GM23338 (cell line): ENCODE measurements around the gene CDKAL1. TPM values are rescaled to one million over a fixed set of nuclear protein-coding genes. Genes with fewer than 3 reads are reported as not detected.

Experiments
- ATAC-seq: fragments of 200-7000 bp; cut with Tn5 transposase; 3 replicates; pipeline ENCODE4 v1.9.1; 2020
- DNase-seq: peaks from one replicate; pipeline ENCODE4 v3.0.0-alpha.2; 2015; ENCODE audit warnings: low spot score
- H2AFZ ChIP-seq: fragments of 200-600 bp; sonication (generic); 2 replicates; pipeline ENCODE4 v1.8.0; 2016; ENCODE audit warnings: antibody characterized with exemption, mild to moderate bottlenecking, moderate library complexity
- H3F3A ChIP-seq: fragments of 200-600 bp; sonication (generic); replicated peaks from 2 replicates; pipeline ENCODE4 v1.8.0; 2017; ENCODE audit warnings: antibody characterized with exemption, mixed run types, low read depth
- H3K27ac ChIP-seq: fragments of 200-600 bp; sonication (generic); 2 replicates; pipeline ENCODE4 v1.6.1; 2016; ENCODE audit warnings: low read depth
- H3K27me3 ChIP-seq: fragments of 200-600 bp; sonication (generic); 2 replicates; pipeline ENCODE4 v1.8.0; 2016; ENCODE audit warnings: mild to moderate bottlenecking, mixed run types, moderate library complexity; ENCODE audit not compliant: insufficient read depth
- H3K36me3 ChIP-seq: fragments of 200-600 bp; sonication (generic); 2 replicates; pipeline ENCODE4 v1.8.0; 2016; ENCODE audit warnings: mild to moderate bottlenecking; ENCODE audit not compliant: insufficient read depth
- H3K4me1 ChIP-seq: fragments of 200-600 bp; sonication (generic); 2 replicates; pipeline ENCODE4 v1.8.0; 2016; ENCODE audit warnings: mild to moderate bottlenecking, moderate library complexity; ENCODE audit not compliant: insufficient read depth
- H3K4me2 ChIP-seq: fragments of 200-600 bp; sonication (generic); 2 replicates; pipeline ENCODE4 v1.7.1; 2017; ENCODE audit warnings: mixed run types
- H3K4me3 ChIP-seq: fragments of 200-600 bp; sonication (generic); 2 replicates; pipeline ENCODE4 v1.6.1; 2016; ENCODE audit warnings: mixed run types
- H3K79me2 ChIP-seq: fragments of 200-600 bp; sonication (generic); replicated peaks from 2 replicates; pipeline ENCODE4 v1.8.0; 2017; ENCODE audit warnings: mild to moderate bottlenecking; ENCODE audit not compliant: insufficient read depth
- H3K9me2 ChIP-seq: fragments of 200-600 bp; sonication (generic); 2 replicates; pipeline ENCODE4 v1.8.0; 2017; ENCODE audit not compliant: insufficient read depth
- H4K20me1 ChIP-seq: fragments of 200-600 bp; sonication (generic); replicated peaks from 2 replicates; pipeline ENCODE4 v1.8.0; 2017; ENCODE audit warnings: mild to moderate bottlenecking; ENCODE audit not compliant: insufficient read depth
- H3K27ac Mint-ChIP-seq: 2 replicates; pipeline ENCODE4 v1.8.0; 2020; ENCODE audit warnings: inconsistent platforms, mild to moderate bottlenecking, moderate library complexity, mixed read lengths
- H3K27me3 Mint-ChIP-seq: 3 replicates; pipeline ENCODE4 v1.8.0; 2022; ENCODE audit warnings: low read depth, mild to moderate bottlenecking, moderate library complexity, mixed read lengths, inconsistent platforms; ENCODE audit not compliant: insufficient read depth, poor library complexity
- H3K36me3 Mint-ChIP-seq: 3 replicates; pipeline ENCODE4 v1.8.0; 2021; ENCODE audit warnings: low read depth, mild to moderate bottlenecking, inconsistent platforms, moderate library complexity, mixed read lengths
- H3K4me1 Mint-ChIP-seq: 3 replicates; pipeline ENCODE4 v1.8.0; 2020; ENCODE audit warnings: mild to moderate bottlenecking, inconsistent platforms, mixed read lengths
- H3K4me3 Mint-ChIP-seq: 3 replicates; pipeline ENCODE4 v1.8.0; 2021; ENCODE audit warnings: moderate library complexity, mild to moderate bottlenecking, inconsistent platforms, mixed read lengths
- H3K9me3 Mint-ChIP-seq: 3 replicates; pipeline ENCODE4 v1.8.0; 2020; ENCODE audit warnings: moderate library complexity, mild to moderate bottlenecking, inconsistent platforms, mixed read lengths
- CREB1 ChIP-seq: fragments of 250-450 bp; sonication (Bioruptor Pico); IDR thresholded peaks from 2 replicates; pipeline ENCODE4 v1.5.0; 2020; ENCODE audit warnings: low read depth, mild to moderate bottlenecking, moderate library complexity
- CTCF ChIP-seq, 2 experiments: fragments of 200-600 bp in 1 of 2; sonication (generic) in 1 of 2; conservative IDR thresholded peaks; 2 replicates each; pipeline versions ENCODE4 v1.5.1 to v1.6.1; 2016 to 2017; ENCODE audit warnings: antibody characterized with exemption in 2 of 2, low read depth in 2 of 2, mild to moderate bottlenecking in 2 of 2, moderate library complexity in 1 of 2
- EZH2phosphoT487 ChIP-seq: fragments of 200-600 bp; sonication (generic); IDR thresholded peaks from one replicate; pipeline ENCODE4 v1.8.1; 2018; ENCODE audit warnings: antibody characterized with exemption; ENCODE audit not compliant: unreplicated experiment
- REST ChIP-seq: IDR thresholded peaks from one replicate; pipeline ENCODE4 v1.6.1; 2018; ENCODE audit warnings: antibody characterized with exemption; ENCODE audit not compliant: unreplicated experiment
- STAT1 ChIP-seq: IDR thresholded peaks from one replicate; pipeline ENCODE4 v1.6.1; 2016; ENCODE audit warnings: antibody characterized with exemption; ENCODE audit not compliant: unreplicated experiment
- ZNF462 ChIP-seq: fragments of 250-450 bp; sonication (Bioruptor Pico); IDR thresholded peaks from 2 replicates; pipeline ENCODE4 v1.5.0; 2020; ENCODE audit warnings: mild to moderate bottlenecking, moderate library complexity
- polyA plus RNA-seq: library from polyadenylated mRNA; unstranded; fragments of >200 nt; fragmentation: Nextera tagmentation; extraction: Ambion mirVana; gene quantifications from 2 replicates; pipeline ENCODE4 v1.2.1, GENCODE V29; 2016
- total RNA-seq: library from RNA; depleted of rRNA; stranded (reverse); fragments of >200 nt; shearing (Covaris generic); gene quantifications from 2 replicates; pipeline ENCODE4 v1.2.3, GENCODE V29; 2014

CDKAL1 gene
- total and polyA plus RNA-seq, 2 experiments from 2014 or later: 17.8 to 35.0 TPM

GRCh38 chr6:21222656-21223055 lies 688.4 kb downstream of the CDKAL1 start:
- Mint-ChIP-seq H3K36me3 (peaks cover 9% of the 10 kb centered on the region; the same call in 2 of the 3 replicates), H3K4me3 (no peak overlapping the region), H3K4me1 (peaks cover 21% of the 10 kb centered on the region), H3K9me3 (peaks cover 4% of the 10 kb centered on the region; the same call in 1 of the 3 replicates), H3K27me3 (peaks cover 5% of the 10 kb centered on the region), H3K27ac (no peak overlapping the region)
- TF ChIP-seq CREB1 (CRISPR knock-in tag) (no peak), REST (no peak)
- peak; percentile 24 for DNase-seq
- Histone ChIP-seq H4K20me1 (no peaks in the 10 kb centered on the region), H3K9me2 (0 out of 2 replicates have a peak, but pooled peaks cover 3% of the 10 kb centered on the region), H3K4me2 (no peak overlapping the region), H3K36me3 (no peaks in the 10 kb centered on the region; the same call in 1 of the 2 replicates), H3K4me1 (peaks cover 11% of the 10 kb centered on the region), H3F3A (no peaks in the 10 kb centered on the region), H3K79me2 (no peaks in the 10 kb centered on the region), H3K27ac (no peak overlapping the region), H3K4me3 (no peak overlapping the region), H2AFZ (no peak overlapping the region), H3K27me3 (no peaks in the 10 kb centered on the region)
- no peak for ATAC-seq

GRCh38 chr6:21225912-21226311 lies 691.7 kb downstream of the CDKAL1 start:
- Histone ChIP-seq H4K20me1 (no peaks in the 10 kb centered on the region), H3K27me3 (no peaks in the 10 kb centered on the region), H3K4me2 (no peak overlapping the region), H3K79me2 (no peaks in the 10 kb centered on the region), H3K4me3 (no peak overlapping the region), H2AFZ (no peak overlapping the region), H3K36me3 (no peaks in the 10 kb centered on the region), H3K4me1 (no peaks in the 10 kb centered on the region), H3K9me2 (0 out of 2 replicates have a peak, but pooled peaks cover 5% of the 10 kb centered on the region), H3F3A (no peaks in the 10 kb centered on the region), H3K27ac (no peak overlapping the region)
- DNase-seq: no peak
- no peak for ATAC-seq
- H3K9me3 Mint-ChIP-seq: no peaks in the 10 kb centered on the region; the same call in 2 of the 3 replicates
- H3K4me3 Mint-ChIP-seq: no peak overlapping the region
- TF ChIP-seq EZH2phosphoT487 (no peak), STAT1 (no peak), ZNF462 (no peak), CTCF (conservative IDR thresholded peaks at IDR 0.05; ENCODE audit: low read depth in 2 of 2) (no peak)
- peaks cover 6% of the 10 kb centered on the region; the same call in 1 of the 3 replicates for H3K36me3 Mint-ChIP-seq
- no peak overlapping the region for H3K27ac Mint-ChIP-seq
- H3K4me1 Mint-ChIP-seq: peaks cover 11% of the 10 kb centered on the region
- H3K27me3 Mint-ChIP-seq: peaks cover 3% of the 10 kb centered on the region
